CD4-positive, alpha-beta T cell treated with Interferon alpha-2 for 1 hour (primary cell): ENCODE results near the gene CAPZA1.
A peak's percentile ranks its signal among the peaks of the same experiment; 100 is the strongest.

Experiments
- DNase-seq, 2 donors: peaks; one replicate each; pipeline ENCODE4 v3.0.0-alpha.2; 2020 to 2022

Gene CAPZA1

GRCh38 chr1:112717263-112717873, 97.7 kb downstream of the CAPZA1 start:
- DNase-seq: no peak

GRCh38 chr1:112718691-112719418, 99.2 kb downstream of the CAPZA1 start:
- peak; percentile 71 to 77 for DNase-seq

GRCh38 chr1:112719706-112720105, 100.1 kb downstream of the CAPZA1 start:
- no peak for DNase-seq

GRCh38 chr1:112720800-112721199, 101.2 kb downstream of the CAPZA1 start:
- no peak for DNase-seq
